ENCODE results near the gene SLC1A1. TPM values are rescaled to one million over a fixed set of nuclear protein-coding genes. Genes with fewer than 3 reads are reported as not detected.

SLC1A1 gene
- total RNA-seq, 1 donor from 2014 or later = 1.4 TPM

DNA sequence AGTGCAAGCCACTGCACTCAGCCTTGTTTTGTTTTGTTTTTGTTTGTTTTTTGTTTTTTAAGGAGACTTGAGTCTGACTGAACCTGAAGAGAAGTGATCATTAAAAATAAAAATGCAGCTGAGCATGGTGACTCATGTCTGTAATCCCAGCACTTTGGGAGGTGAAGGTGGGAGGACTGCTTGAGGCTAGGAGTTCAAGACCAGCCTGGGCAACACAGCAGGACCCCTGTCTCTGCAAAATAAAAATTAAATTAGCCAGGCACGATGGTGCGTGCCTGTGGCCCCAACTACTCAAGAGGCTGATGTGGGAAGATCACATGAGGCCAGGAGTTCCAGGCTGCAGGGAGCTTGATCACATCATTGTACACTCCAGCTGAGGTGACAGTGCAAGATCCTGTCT lies 6.2 kb downstream of the SLC1A1 start:
- POLR2A ChIA-PET = no interaction called here
- no peak for DNase-seq
- H3K9me3 Mint-ChIP-seq = no peaks in the 10 kb centered on the region
- intact Hi-C loops (cut with micrococcal nuclease) = no loop called here
- ATAC-seq (ENCODE audit: low read depth) = no peak
- H3K4me1 Mint-ChIP-seq = peaks cover 4% of the 10 kb centered on the region
- CTCF ChIA-PET = no interaction called here
- H3K27me3 Mint-ChIP-seq = peaks cover 23% of the 10 kb centered on the region
- no peaks in the 10 kb centered on the region for H3K36me3 Mint-ChIP-seq (ENCODE audit: low read depth)
- no peak overlapping the region for H3K4me3 Mint-ChIP-seq
- H3K27ac Mint-ChIP-seq = no peak overlapping the region
- TF ChIP-seq, protein P1, sequence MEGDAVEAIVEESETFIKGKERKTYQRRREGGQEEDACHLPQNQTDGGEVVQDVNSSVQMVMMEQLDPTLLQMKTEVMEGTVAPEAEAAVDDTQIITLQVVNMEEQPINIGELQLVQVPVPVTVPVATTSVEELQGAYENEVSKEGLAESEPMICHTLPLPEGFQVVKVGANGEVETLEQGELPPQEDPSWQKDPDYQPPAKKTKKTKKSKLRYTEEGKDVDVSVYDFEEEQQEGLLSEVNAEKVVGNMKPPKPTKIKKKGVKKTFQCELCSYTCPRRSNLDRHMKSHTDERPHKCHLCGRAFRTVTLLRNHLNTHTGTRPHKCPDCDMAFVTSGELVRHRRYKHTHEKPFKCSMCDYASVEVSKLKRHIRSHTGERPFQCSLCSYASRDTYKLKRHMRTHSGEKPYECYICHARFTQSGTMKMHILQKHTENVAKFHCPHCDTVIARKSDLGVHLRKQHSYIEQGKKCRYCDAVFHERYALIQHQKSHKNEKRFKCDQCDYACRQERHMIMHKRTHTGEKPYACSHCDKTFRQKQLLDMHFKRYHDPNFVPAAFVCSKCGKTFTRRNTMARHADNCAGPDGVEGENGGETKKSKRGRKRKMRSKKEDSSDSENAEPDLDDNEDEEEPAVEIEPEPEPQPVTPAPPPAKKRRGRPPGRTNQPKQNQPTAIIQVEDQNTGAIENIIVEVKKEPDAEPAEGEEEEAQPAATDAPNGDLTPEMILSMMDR (IDR thresholded peaks at IDR 0.05) = no peak

GRCh38 chr9:4497395-4497794 lies 7.1 kb downstream of the SLC1A1 start:
- intact Hi-C loops (cut with micrococcal nuclease) = no loop called here
- Mint-ChIP-seq H3K27me3 (peaks cover 16% of the 10 kb centered on the region), H3K36me3 (ENCODE audit: low read depth) (no peaks in the 10 kb centered on the region), H3K4me1 (no peaks in the 10 kb centered on the region), H3K4me3 (no peak overlapping the region), H3K9me3 (no peaks in the 10 kb centered on the region), H3K27ac (no peak overlapping the region)
- ATAC-seq (ENCODE audit: low read depth) = no peak
- no peak for DNase-seq
- TF ChIP-seq, protein P1 (IDR thresholded peaks at IDR 0.05) = no peak
- ChIA-PET CTCF (no interaction called here), POLR2A (no interaction called here)

DNA sequence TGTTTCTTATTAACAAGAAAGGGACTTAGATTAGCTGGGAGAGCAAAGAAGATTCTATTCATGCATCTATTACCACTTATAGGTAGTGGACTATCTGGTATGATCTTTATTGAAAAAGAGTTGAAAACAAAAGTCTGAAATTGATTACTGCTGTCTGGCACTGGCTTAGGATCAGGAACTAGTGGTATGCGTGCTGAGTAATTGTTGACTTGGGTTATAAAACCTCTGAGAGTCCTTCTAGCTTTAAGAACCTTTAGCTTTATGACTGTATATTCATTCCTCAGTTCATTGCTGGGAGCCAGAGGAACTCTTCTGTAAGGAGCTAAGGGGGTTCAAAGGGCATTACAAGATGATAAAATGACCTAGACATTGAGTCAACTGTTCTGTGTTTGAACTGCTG lies 7.6 kb downstream of the SLC1A1 start:
- Mint-ChIP-seq H3K27me3 (peaks cover 14% of the 10 kb centered on the region), H3K9me3 (no peaks in the 10 kb centered on the region)
- CTCF ChIA-PET = no interaction called here

DNA sequence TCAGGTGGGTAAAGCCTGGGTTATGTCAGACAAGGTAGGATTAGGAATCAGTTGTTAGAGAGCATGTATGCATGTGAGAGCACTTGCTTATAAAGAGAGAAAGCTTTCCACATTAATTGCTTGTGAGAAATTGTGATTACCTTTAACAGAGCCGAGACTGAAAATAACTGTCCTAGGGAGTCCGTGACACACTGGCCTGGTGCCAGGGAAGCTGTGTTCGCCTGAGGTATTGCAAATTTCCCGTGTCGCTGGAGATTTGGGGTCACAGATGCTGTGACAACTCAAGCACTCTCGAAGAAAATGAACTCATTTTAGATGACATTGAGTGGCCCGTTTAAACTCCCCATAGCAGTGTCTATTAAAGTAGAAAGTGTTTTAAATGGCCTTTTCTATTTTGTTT lies 9.6 kb downstream of the SLC1A1 start:
- Mint-ChIP-seq H3K4me1 (no peaks in the 10 kb centered on the region), H3K27ac (no peak overlapping the region), H3K4me3 (no peak overlapping the region), H3K27me3 (peaks cover 7% of the 10 kb centered on the region), H3K9me3 (no peaks in the 10 kb centered on the region), H3K36me3 (ENCODE audit: low read depth) (no peaks in the 10 kb centered on the region)
- DNase-seq = no peak
- intact Hi-C loops (cut with micrococcal nuclease) = no loop called here
- ATAC-seq (ENCODE audit: low read depth) = no peak
- CTCF ChIA-PET = no interaction called here
- TF ChIP-seq, protein P1 (IDR thresholded peaks at IDR 0.05) = no peak
- POLR2A ChIA-PET = interaction anchor here (0.6 kb wide), 1 partner anchor 66 kb away, joined by 5 read pairs; no protein-coding TSS in a partner anchor

More for the DNA sequence above, 7.6 kb downstream of the SLC1A1 start:
- no peak for ATAC-seq (ENCODE audit: low read depth)
- TF ChIP-seq, protein P1 (IDR thresholded peaks at IDR 0.05) = no peak
- Mint-ChIP-seq H3K36me3 (ENCODE audit: low read depth) (no peaks in the 10 kb centered on the region), H3K27ac (no peak overlapping the region), H3K4me1 (no peaks in the 10 kb centered on the region), H3K4me3 (no peak overlapping the region)
- intact Hi-C loops (cut with micrococcal nuclease) = no loop called here
- DNase-seq = no peak
- POLR2A ChIA-PET = no interaction called here

DNA sequence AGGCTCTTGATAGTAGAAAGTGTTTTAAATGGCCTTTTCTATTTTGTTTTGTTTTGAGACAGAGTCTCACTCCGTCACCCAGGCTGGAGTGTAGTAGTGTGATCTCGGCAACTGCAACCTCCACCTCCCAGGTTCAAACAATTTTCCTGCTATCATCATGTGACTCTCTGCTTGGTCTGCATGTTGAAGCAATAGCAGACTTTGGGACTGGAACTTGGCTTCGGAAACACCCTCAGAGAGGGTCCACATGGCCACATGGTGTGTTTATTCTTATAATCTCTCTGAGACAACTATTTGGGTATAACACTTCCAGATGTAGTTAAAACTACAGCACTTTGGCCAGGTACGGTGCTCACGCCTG lies 10.9 kb downstream of the SLC1A1 start:
- intact Hi-C loops (cut with micrococcal nuclease) = no loop called here
- no peaks in the 10 kb centered on the region for H3K36me3 Mint-ChIP-seq (ENCODE audit: low read depth)
- ATAC-seq (ENCODE audit: low read depth) = no peak
- H3K4me1 Mint-ChIP-seq = no peaks in the 10 kb centered on the region
- peaks cover 2% of the 10 kb centered on the region for H3K27me3 Mint-ChIP-seq
- H3K4me3 Mint-ChIP-seq = no peak overlapping the region
- ChIA-PET CTCF (no interaction called here), POLR2A (interaction anchor here (0.6 kb wide), 1 partner anchor 64 kb away, joined by 6 read pairs; no protein-coding TSS in a partner anchor)
- H3K27ac Mint-ChIP-seq = no peak overlapping the region
- DNase-seq = no peak
- TF ChIP-seq, protein P1 (IDR thresholded peaks at IDR 0.05) = no peak
- no peaks in the 10 kb centered on the region for H3K9me3 Mint-ChIP-seq
